ENCODE results near the gene CASKIN1.

- TF ChIP-seq, protein P1, sequence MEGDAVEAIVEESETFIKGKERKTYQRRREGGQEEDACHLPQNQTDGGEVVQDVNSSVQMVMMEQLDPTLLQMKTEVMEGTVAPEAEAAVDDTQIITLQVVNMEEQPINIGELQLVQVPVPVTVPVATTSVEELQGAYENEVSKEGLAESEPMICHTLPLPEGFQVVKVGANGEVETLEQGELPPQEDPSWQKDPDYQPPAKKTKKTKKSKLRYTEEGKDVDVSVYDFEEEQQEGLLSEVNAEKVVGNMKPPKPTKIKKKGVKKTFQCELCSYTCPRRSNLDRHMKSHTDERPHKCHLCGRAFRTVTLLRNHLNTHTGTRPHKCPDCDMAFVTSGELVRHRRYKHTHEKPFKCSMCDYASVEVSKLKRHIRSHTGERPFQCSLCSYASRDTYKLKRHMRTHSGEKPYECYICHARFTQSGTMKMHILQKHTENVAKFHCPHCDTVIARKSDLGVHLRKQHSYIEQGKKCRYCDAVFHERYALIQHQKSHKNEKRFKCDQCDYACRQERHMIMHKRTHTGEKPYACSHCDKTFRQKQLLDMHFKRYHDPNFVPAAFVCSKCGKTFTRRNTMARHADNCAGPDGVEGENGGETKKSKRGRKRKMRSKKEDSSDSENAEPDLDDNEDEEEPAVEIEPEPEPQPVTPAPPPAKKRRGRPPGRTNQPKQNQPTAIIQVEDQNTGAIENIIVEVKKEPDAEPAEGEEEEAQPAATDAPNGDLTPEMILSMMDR (conservative IDR thresholded peaks at IDR 0.05; ENCODE audit: low read length) = no peak
- TF ChIP-seq EZH2phosphoT487 (IDR thresholded peaks at IDR 0.05; ENCODE audit: borderline replicate concordance) = no peak
Measured at GRCh38 chr16:2242598-2242997, 46.2 kb upstream of the CASKIN1 start.
